ENCODE results near the gene FAP. TPM values are rescaled to one million over a fixed set of nuclear protein-coding genes. Genes with fewer than 3 reads are reported as not detected.

FAP gene
- polyA plus RNA-seq, 3 donors, result 8.7 to 13.4 (median 12.9) TPM

- no peak for DNase-seq (ENCODE audit: low read depth in 3 of 3, low spot score in 2 of 3)
Observed at GRCh38 chr2:162127422-162127821, 115.8 kb downstream of the FAP start.

- no peak for DNase-seq (ENCODE audit: low read depth in 3 of 3, low spot score in 2 of 3)
Observed at GRCh38 chr2:162126527-162126926, 116.7 kb downstream of the FAP start.

- DNase-seq (ENCODE audit: low read depth in 3 of 3, low spot score in 2 of 3), result no peak
Observed at GRCh38 chr2:162126111-162126519, 117.1 kb downstream of the FAP start.

- DNase-seq (ENCODE audit: low read depth in 3 of 3, low spot score in 2 of 3), result no peak
Observed at GRCh38 chr2:162125138-162125537, 118.1 kb downstream of the FAP start.

- peak; percentile 44 to 59 (median 47) for DNase-seq (ENCODE audit: low read depth in 3 of 3, low spot score in 2 of 3)
Observed at GRCh38 chr2:162123806-162124758, 119.2 kb downstream of the FAP start.

Other genes starting within 250 kb of the FAP start
- 100 to 1,000 TPM; 139 to 156 (median 151) TPM for gene DPP4, start 169.2 kb downstream of the FAP start, polyA plus RNA-seq (ENCODE audit: insufficient read length in 3 of 3)
- not detected for gene GCG, start 91.2 kb downstream of the FAP start, polyA plus RNA-seq (ENCODE audit: insufficient read length in 3 of 3)
- 1 to 10 TPM; 7.9 to 8.4 (median 8.3) TPM for gene IFIH1, start 75.2 kb upstream of the FAP start, polyA plus RNA-seq (ENCODE audit: insufficient read length in 3 of 3)
- 10 to 100 TPM; 34.9 to 40.4 (median 37.2) TPM for gene GCA, start 100.7 kb upstream of the FAP start, polyA plus RNA-seq (ENCODE audit: insufficient read length in 3 of 3)

Data from right renal cortex interstitium (tissue), 3 donors.